Osteocyte (in vitro differentiated cells): ENCODE data around the gene SIRPB2. TPM values are rescaled to one million over a fixed set of nuclear protein-coding genes. Genes with fewer than 3 reads are reported as not detected.
A peak's percentile ranks its signal among the peaks of the same experiment; 100 is the strongest.

Source experiments
- DNase-seq: peaks from one replicate; pipeline ENCODE4 v3.0.0; 2021; ENCODE audit warnings: mixed read lengths; ENCODE audit not compliant: unreplicated experiment; ENCODE audit errors: extremely low spot score
- H3K27ac Mint-ChIP-seq: one replicate; pipeline ENCODE4 v1.8.0; 2021; ENCODE audit warnings: mild to moderate bottlenecking, mixed read lengths; ENCODE audit not compliant: unreplicated experiment
- H3K27me3 Mint-ChIP-seq: one replicate; pipeline ENCODE4 v1.8.0; 2021; ENCODE audit warnings: mixed read lengths; ENCODE audit not compliant: unreplicated experiment
- H3K36me3 Mint-ChIP-seq: one replicate; pipeline ENCODE4 v1.8.0; 2021; ENCODE audit warnings: mixed read lengths; ENCODE audit not compliant: unreplicated experiment
- H3K4me1 Mint-ChIP-seq: one replicate; pipeline ENCODE4 v1.8.0; 2021; ENCODE audit warnings: mixed read lengths; ENCODE audit not compliant: unreplicated experiment
- H3K4me3 Mint-ChIP-seq: one replicate; pipeline ENCODE4 v1.8.0; 2021; ENCODE audit warnings: mild to moderate bottlenecking, moderate library complexity, mixed read lengths; ENCODE audit not compliant: unreplicated experiment
- H3K9me3 Mint-ChIP-seq: one replicate; pipeline ENCODE4 v1.8.0; 2021; ENCODE audit warnings: mixed read lengths; ENCODE audit not compliant: unreplicated experiment
- CTCF ChIP-seq: fragments of 200-600 bp; sonication (generic); IDR thresholded peaks from 2 replicates; pipeline ENCODE4 v1.5.0; 2021; ENCODE audit warnings: antibody characterized with exemption, mild to moderate bottlenecking, moderate library complexity
- total RNA-seq: library from RNA; stranded (reverse); gene quantifications from 2 replicates; pipeline ENCODE4 v1.2.1, GENCODE V29; 2021

Gene SIRPB2
- total RNA-seq, 1 donor from 2014 or later, result not detected

GRCh38 chr20:1509237-1509636 is 18.0 kb upstream of the SIRPB2 start:
- Mint-ChIP-seq H3K4me3 (no peak overlapping the region), H3K27ac (no peak overlapping the region), H3K36me3 (no peaks in the 10 kb centered on the region), H3K27me3 (peaks cover 33% of the 10 kb centered on the region), H3K4me1 (no peaks in the 10 kb centered on the region), H3K9me3 (no peaks in the 10 kb centered on the region)
- no peak for DNase-seq
- peak; percentile 53 for TF ChIP-seq CTCF

- no peak overlapping the region for H3K27ac Mint-ChIP-seq
- peaks cover 30% of the 10 kb centered on the region for H3K27me3 Mint-ChIP-seq
- no peak overlapping the region for H3K4me3 Mint-ChIP-seq
- no peaks in the 10 kb centered on the region for H3K9me3 Mint-ChIP-seq
- no peaks in the 10 kb centered on the region for H3K4me1 Mint-ChIP-seq
- no peak for DNase-seq
- TF ChIP-seq CTCF, result no peak
- H3K36me3 Mint-ChIP-seq, result no peaks in the 10 kb centered on the region
These were observed 17.4 kb upstream of the SIRPB2 start for GRCh38 chr20:1508574-1508973.

GRCh38 chr20:1507276-1507675 is 16.1 kb upstream of the SIRPB2 start:
- Mint-ChIP-seq H3K4me1 (no peaks in the 10 kb centered on the region), H3K4me3 (no peak overlapping the region), H3K27me3 (peaks cover 43% of the 10 kb centered on the region), H3K36me3 (no peaks in the 10 kb centered on the region), H3K27ac (no peak overlapping the region), H3K9me3 (no peaks in the 10 kb centered on the region)
- no peak for TF ChIP-seq CTCF
- DNase-seq, result no peak

GRCh38 chr20:1505871-1506270 is 14.7 kb upstream of the SIRPB2 start:
- no peak for DNase-seq
- Mint-ChIP-seq H3K9me3 (no peaks in the 10 kb centered on the region), H3K27me3 (peaks cover 43% of the 10 kb centered on the region), H3K27ac (no peak overlapping the region), H3K4me1 (no peaks in the 10 kb centered on the region), H3K36me3 (no peaks in the 10 kb centered on the region), H3K4me3 (no peak overlapping the region)
- no peak for TF ChIP-seq CTCF

- H3K9me3 Mint-ChIP-seq, result no peaks in the 10 kb centered on the region
- H3K27me3 Mint-ChIP-seq, result peaks cover 45% of the 10 kb centered on the region
- no peak overlapping the region for H3K27ac Mint-ChIP-seq
- no peak for DNase-seq
- no peaks in the 10 kb centered on the region for H3K4me1 Mint-ChIP-seq
- no peak for TF ChIP-seq CTCF
- H3K4me3 Mint-ChIP-seq, result no peak overlapping the region
- no peaks in the 10 kb centered on the region for H3K36me3 Mint-ChIP-seq
These were observed 14.1 kb upstream of the SIRPB2 start for GRCh38 chr20:1505361-1505760.
